GM18517 (cell line): ENCODE measurements around the gene WDR73.
"Not testable (repeated sequence)": the region's sequence is repeated elsewhere in the genome, so short reads cannot be mapped to it uniquely, and the experiment has no call there.

Experiments used
- ATAC-seq: cut with Tn5 transposase; IDR thresholded peaks from one replicate; pipeline ENCODE4 v1.9.1; 2021; ENCODE audit warnings: mild to moderate bottlenecking, moderate library complexity; ENCODE audit not compliant: unreplicated experiment

WDR73 gene

DNA sequence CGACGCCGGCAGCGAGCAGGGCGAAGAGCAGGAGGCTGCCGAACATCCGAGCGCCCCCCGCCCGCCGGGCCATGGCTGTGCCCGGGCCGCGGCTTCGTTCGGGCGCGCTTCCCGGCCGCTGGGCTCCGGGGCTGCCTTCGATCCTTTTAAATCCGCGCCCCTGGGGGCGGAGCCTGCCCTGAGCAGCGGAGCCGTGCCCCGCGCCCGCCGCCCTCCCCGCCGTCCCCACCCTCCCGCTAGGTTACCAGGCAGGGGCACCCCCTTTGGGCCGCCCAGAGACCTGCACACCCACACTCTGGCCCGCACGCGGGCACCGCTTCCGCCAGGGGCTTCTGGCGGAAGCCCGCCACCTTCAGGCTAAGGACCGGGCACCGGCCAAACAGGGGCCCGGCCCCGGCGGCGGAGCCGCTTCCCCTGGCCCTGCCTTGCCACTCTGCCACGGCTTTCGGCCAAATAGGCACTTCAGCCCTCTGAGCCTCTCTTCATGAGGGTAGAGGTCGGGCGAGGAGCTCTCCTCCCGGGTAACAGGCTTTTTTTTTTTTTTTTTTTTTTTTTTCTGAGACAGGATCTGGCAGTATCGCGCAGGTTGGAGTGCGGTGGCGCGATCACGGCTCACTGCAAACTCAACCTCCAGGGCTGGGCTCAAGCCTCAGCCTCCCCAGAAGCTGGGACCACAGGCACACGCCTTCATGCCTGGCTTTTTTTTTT is 4.2 kb upstream of the WDR73 start, which contains the start of gene NMB:
NMB (minus strand) TSS at position 120 of the 708 bp plus-strand sequence; CDS start at position 73, 47 bp downstream.
- ATAC-seq = peak; percentile 53

DNA sequence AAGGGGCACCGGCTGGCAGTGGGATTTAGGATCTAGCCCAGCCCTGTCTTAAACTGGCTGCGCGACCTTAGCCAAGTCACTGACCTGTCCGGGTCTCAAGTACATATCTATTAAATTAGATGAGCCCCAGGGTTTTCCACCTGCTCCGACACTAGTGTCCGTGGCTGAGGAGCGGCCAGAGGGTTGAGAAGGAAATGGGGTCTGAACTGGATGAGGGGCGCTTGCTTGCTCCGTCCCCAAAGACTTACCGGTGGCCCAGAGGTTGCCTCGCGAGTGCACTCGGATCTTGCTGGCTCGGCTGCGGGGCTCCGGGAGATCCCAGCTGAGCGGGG is 3.6 kb upstream of the WDR73 start:
- no peak for ATAC-seq

DNA sequence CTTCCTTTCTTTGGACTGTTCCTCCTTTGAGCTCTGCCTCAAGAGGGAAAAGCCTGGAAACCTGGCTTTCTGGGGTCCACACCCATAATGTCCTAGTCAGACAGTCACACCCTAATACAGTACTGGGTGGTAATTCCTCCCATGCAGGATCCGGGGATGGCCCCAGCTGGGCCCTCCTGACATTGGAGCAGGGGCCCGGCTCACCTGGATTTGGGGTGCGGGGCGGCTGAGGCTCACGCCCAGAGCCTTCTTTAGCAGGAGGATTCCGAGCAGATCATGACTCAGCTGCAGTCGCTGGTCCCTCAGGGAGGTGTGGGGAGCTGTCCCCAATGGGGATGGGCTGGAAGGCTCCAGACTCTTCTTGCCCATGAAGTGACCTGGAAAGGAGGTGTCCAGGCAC is 2.9 kb upstream of the WDR73 start:
- ATAC-seq = no peak

DNA sequence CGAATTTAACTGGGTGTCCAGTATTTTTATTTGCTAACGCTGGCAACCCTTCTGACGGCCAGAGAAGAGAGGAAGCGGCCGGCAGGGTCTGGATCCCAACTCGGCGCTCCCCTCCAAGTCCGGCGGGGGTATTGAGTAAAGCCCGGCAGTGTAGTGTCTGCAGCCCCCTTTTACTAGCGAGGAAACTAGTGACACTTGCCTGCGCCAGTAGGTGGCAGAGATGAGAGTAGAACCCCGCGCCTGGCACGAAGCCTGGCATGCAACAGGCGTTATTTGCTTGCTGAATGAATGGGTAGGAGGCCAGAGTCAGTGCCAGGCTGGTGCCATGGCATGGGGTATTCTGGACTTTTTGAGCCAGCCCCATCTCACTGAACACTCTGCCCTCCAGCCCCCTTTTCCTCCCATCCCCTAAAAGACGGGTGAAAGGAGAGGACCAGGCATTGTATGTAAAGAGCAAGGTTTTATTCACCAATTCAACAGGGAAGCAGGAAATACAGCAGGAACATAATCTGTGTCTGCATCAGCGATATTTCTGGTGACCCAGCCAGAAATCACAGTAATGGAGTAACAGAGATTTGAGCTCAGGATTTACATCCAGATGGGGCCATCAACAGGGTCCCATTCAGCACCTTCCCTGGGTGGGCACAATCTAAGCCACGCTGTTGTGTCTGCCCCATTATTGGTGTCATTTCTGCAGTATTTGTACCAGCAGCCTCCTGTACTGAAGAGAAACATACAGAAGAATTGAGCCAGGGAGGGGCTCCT is 788 bp upstream of the WDR73 start:
- ATAC-seq = no peak

GRCh38 chr15:84653584-84653909 is 536 bp downstream of the WDR73 start:
- ATAC-seq = no peak

DNA sequence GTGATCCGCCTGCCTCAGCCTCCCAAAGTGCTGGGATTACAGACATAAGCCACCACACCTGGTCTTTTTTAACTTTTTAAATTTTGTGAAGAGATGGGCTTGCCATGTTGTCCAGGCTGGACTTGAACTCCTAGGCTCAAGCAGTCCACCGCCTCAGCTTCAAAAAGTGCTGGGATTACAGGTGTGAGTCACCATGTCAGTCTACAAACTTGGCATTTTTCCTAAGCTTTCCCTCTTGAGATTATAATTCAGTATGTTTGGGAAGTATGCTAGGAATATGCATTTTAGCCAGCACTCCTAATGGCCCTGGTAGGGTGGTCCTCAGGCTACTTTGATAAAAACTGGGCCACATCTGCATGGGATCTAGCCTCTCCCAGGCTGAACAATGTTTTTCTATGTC is 4.4 kb downstream of the WDR73 start:
- no peak for ATAC-seq

DNA sequence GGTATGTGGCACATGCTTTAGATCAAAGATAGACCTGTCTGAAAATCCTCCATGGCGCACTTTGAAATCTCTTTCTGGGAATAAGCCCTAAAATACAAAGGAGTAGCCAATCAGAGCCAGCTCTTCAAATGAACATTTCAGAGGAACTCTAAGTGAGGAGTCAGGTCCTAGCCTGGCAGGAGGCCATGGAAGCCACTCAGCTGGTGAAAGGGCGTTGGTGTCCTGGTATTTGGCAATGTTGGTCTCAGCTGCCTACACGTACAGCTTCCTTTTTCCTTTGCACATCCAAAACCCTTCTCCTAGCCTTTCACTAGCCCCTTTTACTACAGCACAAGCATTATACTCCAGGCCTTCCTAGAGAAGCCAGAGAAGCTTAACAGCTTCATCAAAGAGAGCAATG is 5.5 kb downstream of the WDR73 start:
- ATAC-seq = no peak

GRCh38 chr15:84647726-84648125 is 6.4 kb downstream of the WDR73 start:
- ATAC-seq = no peak

DNA sequence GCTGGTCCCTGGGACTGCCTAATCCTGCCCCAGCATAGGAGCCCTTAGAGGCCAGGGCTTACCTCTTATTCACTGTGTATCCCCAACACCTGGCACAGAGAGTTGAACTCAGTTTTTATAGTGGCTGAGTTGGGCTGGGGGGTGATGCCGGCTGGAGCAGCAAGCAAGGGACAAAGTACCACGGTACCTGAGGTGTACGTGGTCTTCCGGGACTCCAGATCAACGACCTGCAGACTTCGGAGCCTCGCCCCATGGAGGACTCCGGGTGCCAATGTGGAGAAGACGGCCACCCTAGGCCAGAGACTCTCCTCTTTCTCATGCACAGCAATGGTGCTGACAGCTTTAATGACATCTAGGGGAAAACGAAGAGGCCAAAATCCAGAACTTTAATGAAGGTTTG is 8.1 kb downstream of the WDR73 start:
- ATAC-seq = no peak

- no peak for ATAC-seq
Measured at GRCh38 chr15:84645496-84645895, 8.6 kb downstream of the WDR73 start.

GRCh38 chr15:84643838-84644237 is 10.2 kb downstream of the WDR73 start:
- ATAC-seq = no peak

- ATAC-seq = not testable (repeated sequence)
Measured at GRCh38 chr15:84642640-84643039, 11.4 kb downstream of the WDR73 start.

- ATAC-seq = not testable (repeated sequence)
Measured at GRCh38 chr15:84641871-84642270, 12.2 kb downstream of the WDR73 start.

DNA sequence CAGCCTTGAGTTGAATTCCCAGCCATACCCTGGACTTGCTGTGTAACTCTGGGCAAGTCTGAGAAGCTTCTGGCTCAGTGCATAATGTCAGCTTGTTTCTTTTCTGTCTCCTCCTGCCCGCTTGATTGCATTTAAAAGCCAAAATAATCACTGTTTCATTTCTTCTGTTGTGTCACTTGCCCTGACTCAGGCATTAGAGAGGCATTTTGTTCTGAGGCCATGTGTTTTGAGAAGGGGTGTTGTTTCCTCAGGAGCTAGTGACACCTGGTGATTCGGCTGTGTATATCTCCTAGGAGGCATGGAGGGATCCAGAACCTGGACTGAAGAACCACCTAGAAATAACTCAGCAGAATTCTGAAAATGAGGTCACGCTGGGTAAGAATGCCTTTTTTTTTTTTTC is 16.0 kb downstream of the WDR73 start:
- ATAC-seq = no peak

- ATAC-seq = no peak
Measured at GRCh38 chr15:84634228-84634837, 19.8 kb downstream of the WDR73 start.

GRCh38 chr15:84633311-84634227 is 20.5 kb downstream of the WDR73 start:
- peak; percentile 51 for ATAC-seq

DNA sequence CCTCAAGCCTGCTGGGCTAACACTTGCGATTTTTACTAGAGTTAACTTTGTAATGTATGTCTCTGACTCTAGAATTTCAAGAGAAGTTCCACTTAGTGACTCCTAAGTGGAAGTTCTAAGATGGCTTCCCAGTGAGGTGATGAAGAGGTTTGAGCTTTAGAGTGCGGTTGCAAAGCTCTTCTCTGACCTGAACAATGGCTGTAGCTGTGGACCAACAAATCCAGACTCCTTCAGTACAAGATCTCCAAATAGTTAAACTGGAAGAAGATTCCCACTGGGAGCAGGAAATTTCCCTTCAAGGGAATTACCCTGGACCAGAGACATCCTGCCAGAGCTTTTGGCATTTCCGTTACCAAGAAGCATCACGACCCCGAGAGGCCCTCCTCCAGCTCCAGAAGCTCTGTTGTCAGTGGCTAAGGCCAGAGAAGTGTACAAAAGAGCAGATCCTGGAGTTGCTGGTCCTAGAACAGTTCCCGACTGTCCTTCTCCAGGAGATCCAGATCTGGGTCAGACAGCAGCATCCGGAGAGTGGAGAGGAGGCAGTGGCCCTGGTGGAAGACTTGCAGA is 22.3 kb downstream of the WDR73 start:
- no peak for ATAC-seq

GRCh38 chr15:84629033-84629432 is 25.1 kb downstream of the WDR73 start:
- ATAC-seq = no peak

DNA sequence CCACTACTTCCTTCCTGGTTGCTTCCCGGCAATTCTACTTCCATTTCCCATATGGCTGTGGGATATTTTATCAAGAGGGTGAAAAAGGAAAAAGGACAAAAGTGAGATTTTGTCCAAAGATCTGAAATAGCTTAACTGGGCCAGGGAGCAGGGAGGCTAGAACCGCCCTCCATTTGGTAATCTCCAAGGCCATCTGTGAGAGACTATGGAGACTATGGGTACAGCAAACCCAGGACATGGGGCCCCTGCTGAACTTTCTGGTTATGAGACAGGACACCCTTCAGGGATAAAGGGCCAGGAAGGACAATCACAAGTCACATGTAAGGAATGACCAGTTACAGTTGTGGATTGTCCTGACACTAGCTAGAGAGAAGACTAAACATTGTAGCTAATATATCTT is 29.0 kb downstream of the WDR73 start:
- no peak for ATAC-seq

DNA sequence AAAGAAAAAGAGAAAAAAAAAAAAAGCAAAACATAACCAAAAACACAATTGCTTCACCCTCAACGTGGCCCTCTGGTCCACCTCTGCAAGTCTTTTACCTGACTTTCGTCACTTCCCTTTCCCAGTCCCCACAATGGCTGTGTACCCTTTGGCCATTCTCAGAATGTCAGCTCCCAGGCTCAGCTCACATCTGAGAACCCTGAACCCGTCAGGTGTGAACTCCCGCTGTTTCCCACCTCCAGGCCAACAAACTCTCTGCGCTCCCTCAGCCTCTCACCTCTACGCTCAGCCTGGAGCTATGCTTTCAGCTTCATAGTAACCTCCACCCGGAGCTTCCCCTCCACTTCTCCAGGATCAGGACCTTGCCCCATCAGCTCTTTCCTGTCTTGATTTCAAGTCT is 29.7 kb downstream of the WDR73 start:
- no peak for ATAC-seq
